ENCODE results near the gene CAPN8.

DNA sequence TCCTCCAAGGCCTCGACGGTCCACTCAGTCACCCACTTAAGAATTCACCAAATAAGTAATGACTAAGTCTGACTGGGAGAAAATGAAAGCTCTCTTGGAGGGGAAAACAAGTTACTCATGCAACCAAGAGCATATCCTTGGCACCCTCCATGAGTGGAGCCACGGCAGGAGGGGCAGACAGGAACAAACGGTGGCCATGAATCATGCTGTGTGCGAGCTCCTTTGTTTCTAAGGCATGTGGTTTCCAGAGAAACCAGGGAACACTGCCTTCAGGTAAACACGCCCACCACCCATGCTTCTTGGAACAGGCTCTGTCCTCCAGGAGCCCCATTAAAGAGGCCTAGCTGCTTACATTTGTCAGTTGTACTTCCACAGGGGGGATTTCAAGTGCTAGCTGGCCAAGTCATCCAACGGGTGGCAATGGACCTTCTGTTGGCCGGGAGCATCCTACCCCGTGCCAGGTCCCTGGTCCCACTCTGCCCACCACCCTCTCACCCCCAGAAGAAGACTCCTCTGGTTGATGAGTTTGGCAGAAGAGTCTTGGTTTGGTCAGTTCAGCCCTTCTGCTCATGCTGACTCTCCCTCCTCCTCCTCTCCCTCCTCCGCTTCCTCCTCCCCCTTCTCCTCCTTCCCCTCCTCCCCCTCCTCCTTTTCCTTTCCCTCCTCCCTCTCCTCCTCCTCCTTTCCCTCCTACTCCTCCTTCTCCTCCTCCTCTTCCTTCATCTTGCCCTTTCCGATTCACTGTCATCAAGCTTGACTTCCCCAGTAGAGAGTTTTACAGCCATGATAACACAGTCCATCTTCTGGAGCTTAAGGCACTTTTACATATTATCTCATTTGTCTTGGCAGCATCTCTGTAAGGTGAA, 164.7 kb downstream of the CAPN8 start:
- TF ChIP-seq, protein P1, sequence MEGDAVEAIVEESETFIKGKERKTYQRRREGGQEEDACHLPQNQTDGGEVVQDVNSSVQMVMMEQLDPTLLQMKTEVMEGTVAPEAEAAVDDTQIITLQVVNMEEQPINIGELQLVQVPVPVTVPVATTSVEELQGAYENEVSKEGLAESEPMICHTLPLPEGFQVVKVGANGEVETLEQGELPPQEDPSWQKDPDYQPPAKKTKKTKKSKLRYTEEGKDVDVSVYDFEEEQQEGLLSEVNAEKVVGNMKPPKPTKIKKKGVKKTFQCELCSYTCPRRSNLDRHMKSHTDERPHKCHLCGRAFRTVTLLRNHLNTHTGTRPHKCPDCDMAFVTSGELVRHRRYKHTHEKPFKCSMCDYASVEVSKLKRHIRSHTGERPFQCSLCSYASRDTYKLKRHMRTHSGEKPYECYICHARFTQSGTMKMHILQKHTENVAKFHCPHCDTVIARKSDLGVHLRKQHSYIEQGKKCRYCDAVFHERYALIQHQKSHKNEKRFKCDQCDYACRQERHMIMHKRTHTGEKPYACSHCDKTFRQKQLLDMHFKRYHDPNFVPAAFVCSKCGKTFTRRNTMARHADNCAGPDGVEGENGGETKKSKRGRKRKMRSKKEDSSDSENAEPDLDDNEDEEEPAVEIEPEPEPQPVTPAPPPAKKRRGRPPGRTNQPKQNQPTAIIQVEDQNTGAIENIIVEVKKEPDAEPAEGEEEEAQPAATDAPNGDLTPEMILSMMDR (IDR thresholded peaks at IDR 0.05) = no peak
- TF ChIP-seq POLR2A (IDR thresholded peaks at IDR 0.05) = no peak

Data from testis (tissue), 2 donors.